Gastrocnemius medialis (tissue), 4 donors: ENCODE measurements around the gene PTN.

Experiments used
- POLR2A ChIP-seq, 2 donors: fragments of 450-650 bp; IDR thresholded peaks; one replicate each; pipeline ENCODE4 v1.6.1; 2017; ENCODE audit warnings: antibody characterized with exemption in 2 of 2, mild to moderate bottlenecking in 2 of 2, moderate library complexity in 2 of 2
- TF ChIP-seq, protein P1 (sequence below), 5 experiments: fragments of 450-650 bp in 3 of 5; fragments of 200-600 bp in 2 of 5; sonication (generic) in 2 of 5; IDR thresholded peaks in 4 of 5; conservative IDR thresholded peaks in 1 of 5; 1 replicate in 4 of 5; 2 replicates in 1 of 5; pipeline ENCODE4 v1.5.1; 2016 to 2019; ENCODE audit warnings: antibody characterized with exemption in 5 of 5, mild to moderate bottlenecking in 3 of 5, moderate library complexity in 3 of 5

DNA sequence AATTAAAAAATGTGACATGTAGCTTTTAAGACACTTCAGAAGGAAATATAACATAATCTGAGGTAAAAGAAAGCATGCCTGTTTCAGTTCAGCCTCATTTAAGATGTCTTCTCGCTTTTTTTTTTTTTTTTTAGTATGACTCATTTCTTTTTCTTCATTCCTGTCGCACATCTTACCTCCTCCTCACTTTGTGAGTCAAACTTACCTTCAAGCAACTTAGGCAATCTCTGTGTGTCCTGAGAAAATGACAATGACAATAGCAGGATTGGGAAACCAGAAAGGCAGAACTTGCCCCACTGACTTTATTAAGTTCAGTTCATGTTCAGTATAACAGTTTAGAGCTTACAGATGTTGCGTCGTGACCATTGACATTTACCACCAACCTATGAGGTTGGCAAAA, 7.7 kb downstream of the PTN start:
- TF ChIP-seq, protein P1, sequence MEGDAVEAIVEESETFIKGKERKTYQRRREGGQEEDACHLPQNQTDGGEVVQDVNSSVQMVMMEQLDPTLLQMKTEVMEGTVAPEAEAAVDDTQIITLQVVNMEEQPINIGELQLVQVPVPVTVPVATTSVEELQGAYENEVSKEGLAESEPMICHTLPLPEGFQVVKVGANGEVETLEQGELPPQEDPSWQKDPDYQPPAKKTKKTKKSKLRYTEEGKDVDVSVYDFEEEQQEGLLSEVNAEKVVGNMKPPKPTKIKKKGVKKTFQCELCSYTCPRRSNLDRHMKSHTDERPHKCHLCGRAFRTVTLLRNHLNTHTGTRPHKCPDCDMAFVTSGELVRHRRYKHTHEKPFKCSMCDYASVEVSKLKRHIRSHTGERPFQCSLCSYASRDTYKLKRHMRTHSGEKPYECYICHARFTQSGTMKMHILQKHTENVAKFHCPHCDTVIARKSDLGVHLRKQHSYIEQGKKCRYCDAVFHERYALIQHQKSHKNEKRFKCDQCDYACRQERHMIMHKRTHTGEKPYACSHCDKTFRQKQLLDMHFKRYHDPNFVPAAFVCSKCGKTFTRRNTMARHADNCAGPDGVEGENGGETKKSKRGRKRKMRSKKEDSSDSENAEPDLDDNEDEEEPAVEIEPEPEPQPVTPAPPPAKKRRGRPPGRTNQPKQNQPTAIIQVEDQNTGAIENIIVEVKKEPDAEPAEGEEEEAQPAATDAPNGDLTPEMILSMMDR (IDR thresholded peaks at IDR 0.05 in 4 of 5, conservative IDR thresholded peaks at IDR 0.05 in 1 of 5), result no peak
- no peak for TF ChIP-seq POLR2A (IDR thresholded peaks at IDR 0.05)
